ENCODE results near the gene ZBED2.

GRCh38 chr3:111595232-111595631 lies at the start of gene ZBED2:
- TF ChIP-seq SP1 (CRISPR knock-in tag; conservative IDR thresholded peaks at IDR 0.05) (no peak), SMAD4 (CRISPR knock-in tag; IDR thresholded peaks at IDR 0.05) (no peak)
- TF ChIP-seq, protein P1, sequence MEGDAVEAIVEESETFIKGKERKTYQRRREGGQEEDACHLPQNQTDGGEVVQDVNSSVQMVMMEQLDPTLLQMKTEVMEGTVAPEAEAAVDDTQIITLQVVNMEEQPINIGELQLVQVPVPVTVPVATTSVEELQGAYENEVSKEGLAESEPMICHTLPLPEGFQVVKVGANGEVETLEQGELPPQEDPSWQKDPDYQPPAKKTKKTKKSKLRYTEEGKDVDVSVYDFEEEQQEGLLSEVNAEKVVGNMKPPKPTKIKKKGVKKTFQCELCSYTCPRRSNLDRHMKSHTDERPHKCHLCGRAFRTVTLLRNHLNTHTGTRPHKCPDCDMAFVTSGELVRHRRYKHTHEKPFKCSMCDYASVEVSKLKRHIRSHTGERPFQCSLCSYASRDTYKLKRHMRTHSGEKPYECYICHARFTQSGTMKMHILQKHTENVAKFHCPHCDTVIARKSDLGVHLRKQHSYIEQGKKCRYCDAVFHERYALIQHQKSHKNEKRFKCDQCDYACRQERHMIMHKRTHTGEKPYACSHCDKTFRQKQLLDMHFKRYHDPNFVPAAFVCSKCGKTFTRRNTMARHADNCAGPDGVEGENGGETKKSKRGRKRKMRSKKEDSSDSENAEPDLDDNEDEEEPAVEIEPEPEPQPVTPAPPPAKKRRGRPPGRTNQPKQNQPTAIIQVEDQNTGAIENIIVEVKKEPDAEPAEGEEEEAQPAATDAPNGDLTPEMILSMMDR (IDR thresholded peaks at IDR 0.05), result no peak

Measured in WTC11 (cell line).